Caco-2 (cell line): ENCODE results near the gene MCU. TPM values are rescaled to one million over a fixed set of nuclear protein-coding genes. Genes with fewer than 3 reads are reported as not detected.

Experiments
- BruUV-seq: library from RNA; stranded (reverse); fragments of 400-500 nt; replicated peaks from 2 replicates; lab custom pipeline; 2021; lab: Mats Ljungman, UMichigan
- CTCF ChIA-PET: fragments of 300-600 bp; sonication (Branson Sonifier 250); formaldehyde crosslinking; loops from one replicate; lab custom pipeline; 2022; ENCODE audit warnings: antibody characterized with exemption; lab: Charles Lee
- POLR2A ChIA-PET: fragments of 300-600 bp; sonication (Branson Sonifier 250); formaldehyde crosslinking; loops from one replicate; lab custom pipeline; 2022; ENCODE audit warnings: antibody characterized with exemption; lab: Charles Lee
- DNase-seq, 2 experiments: peaks; one replicate each; pipeline versions ENCODE4 v3.0.0 to v3.0.0-alpha.2; 2020 to 2022
- H3K27me3 ChIP-seq: replicated peaks from 2 replicates; pipeline ENCODE4 v1.6.0; 2011; ENCODE audit warnings: low read length; ENCODE audit not compliant: control insufficient read depth, insufficient read depth
- H3K36me3 ChIP-seq: 2 replicates; pipeline ENCODE4 v1.5.1; 2011; ENCODE audit warnings: low read length; ENCODE audit not compliant: control insufficient read depth, insufficient read depth
- H3K4me1 ChIP-seq: fragments of 250-450 bp; sonication (Bioruptor Pico); 2 replicates; pipeline ENCODE4 v1.5.1; 2020; ENCODE audit warnings: mild to moderate bottlenecking
- H3K4me3 ChIP-seq: 2 replicates; pipeline ENCODE4 v1.5.1; 2011; ENCODE audit warnings: low read depth, mild to moderate bottlenecking, control low read depth, low read length
- H3K9me3 ChIP-seq: fragments of 250-450 bp; sonication (Bioruptor Pico); 2 replicates; pipeline ENCODE4 v1.5.1; 2020; ENCODE audit warnings: mild to moderate bottlenecking, moderate library complexity
- H3K27ac Mint-ChIP-seq: one replicate; pipeline ENCODE4 v1.8.0; 2022; ENCODE audit warnings: mixed read lengths; ENCODE audit not compliant: unreplicated experiment
- H3K27me3 Mint-ChIP-seq: one replicate; pipeline ENCODE4 v1.8.0; 2022; ENCODE audit warnings: mixed read lengths; ENCODE audit not compliant: insufficient read depth, unreplicated experiment
- H3K36me3 Mint-ChIP-seq: one replicate; pipeline ENCODE4 v1.8.0; 2022; ENCODE audit warnings: mild to moderate bottlenecking, mixed read lengths; ENCODE audit not compliant: insufficient read depth, unreplicated experiment
- H3K4me1 Mint-ChIP-seq: one replicate; pipeline ENCODE4 v1.8.0; 2022; ENCODE audit warnings: low read depth, mixed read lengths; ENCODE audit not compliant: unreplicated experiment
- H3K4me3 Mint-ChIP-seq: one replicate; pipeline ENCODE4 v1.8.0; 2022; ENCODE audit warnings: mild to moderate bottlenecking, moderate library complexity, mixed read lengths; ENCODE audit not compliant: unreplicated experiment
- H3K9me3 Mint-ChIP-seq: one replicate; pipeline ENCODE4 v1.8.0; 2022; ENCODE audit warnings: mixed read lengths; ENCODE audit not compliant: unreplicated experiment
- intact Hi-C: fragments of 100-400 bp; cut with micrococcal nuclease; formaldehyde crosslinking; loops from one replicate; pipeline ENCODE4 v1.10.0; 2022; ENCODE audit not compliant: unreplicated experiment
- total RNA-seq: library from RNA; stranded (reverse); gene quantifications from 2 replicates; pipeline ENCODE4 v1.2.3, GENCODE V29; 2022
- TF ChIP-seq, protein P1 (sequence below), 2 experiments: fragments of 200-600 bp in 1 of 2; IDR thresholded peaks; 1 replicate in 1 of 2; 2 replicates in 1 of 2; pipeline versions ENCODE4 v1.5.1 to v1.8.0; 2011 to 2022; ENCODE audit warnings: antibody characterized with exemption in 1 of 2, control low read depth in 1 of 2, inconsistent platforms in 1 of 2, low read depth in 1 of 2, low read length in 1 of 2, mild to moderate bottlenecking in 1 of 2, moderate library complexity in 1 of 2; ENCODE audit not compliant: insufficient read depth in 1 of 2, severe bottlenecking in 1 of 2, unreplicated experiment in 1 of 2

Gene MCU
- total RNA-seq, 1 experiment from 2014 or later = 62.5 TPM

DNA sequence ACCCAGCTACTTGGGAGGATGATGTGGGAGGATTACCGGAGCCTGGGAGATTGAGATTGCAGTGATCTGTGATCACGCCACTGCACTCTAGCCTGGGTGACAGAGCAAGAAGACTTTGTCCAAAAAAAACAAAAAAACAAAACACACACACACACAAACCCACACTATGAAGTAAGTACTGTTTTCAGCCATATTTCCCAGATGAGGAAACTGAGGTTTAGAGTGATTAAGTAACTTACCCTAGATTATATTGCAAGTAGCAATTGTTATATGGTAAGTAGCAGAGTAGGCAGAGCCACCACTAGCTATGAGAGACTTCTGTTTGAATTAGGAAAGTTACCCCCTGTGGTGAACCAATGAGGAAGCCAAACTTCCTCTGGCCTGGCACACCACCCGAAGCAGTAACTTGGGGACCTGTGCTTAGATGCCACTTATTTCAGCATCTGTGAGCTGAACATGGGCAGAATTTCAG is 61.9 kb downstream of the MCU start:
- H3K4me1 Mint-ChIP-seq = peaks cover under 1% of the 10 kb centered on the region
- no peak for DNase-seq
- no peak overlapping the region for H3K27ac Mint-ChIP-seq
- no peaks in the 10 kb centered on the region for H3K36me3 ChIP-seq
- H3K4me1 ChIP-seq = no peaks in the 10 kb centered on the region
- ChIA-PET CTCF (interaction anchor here (0.7 kb wide), 1 partner anchor 19 kb away, joined by 3 read pairs; no protein-coding TSS in a partner anchor), POLR2A (no interaction called here)
- H3K4me3 ChIP-seq = no peak overlapping the region
- TF ChIP-seq, protein P1, sequence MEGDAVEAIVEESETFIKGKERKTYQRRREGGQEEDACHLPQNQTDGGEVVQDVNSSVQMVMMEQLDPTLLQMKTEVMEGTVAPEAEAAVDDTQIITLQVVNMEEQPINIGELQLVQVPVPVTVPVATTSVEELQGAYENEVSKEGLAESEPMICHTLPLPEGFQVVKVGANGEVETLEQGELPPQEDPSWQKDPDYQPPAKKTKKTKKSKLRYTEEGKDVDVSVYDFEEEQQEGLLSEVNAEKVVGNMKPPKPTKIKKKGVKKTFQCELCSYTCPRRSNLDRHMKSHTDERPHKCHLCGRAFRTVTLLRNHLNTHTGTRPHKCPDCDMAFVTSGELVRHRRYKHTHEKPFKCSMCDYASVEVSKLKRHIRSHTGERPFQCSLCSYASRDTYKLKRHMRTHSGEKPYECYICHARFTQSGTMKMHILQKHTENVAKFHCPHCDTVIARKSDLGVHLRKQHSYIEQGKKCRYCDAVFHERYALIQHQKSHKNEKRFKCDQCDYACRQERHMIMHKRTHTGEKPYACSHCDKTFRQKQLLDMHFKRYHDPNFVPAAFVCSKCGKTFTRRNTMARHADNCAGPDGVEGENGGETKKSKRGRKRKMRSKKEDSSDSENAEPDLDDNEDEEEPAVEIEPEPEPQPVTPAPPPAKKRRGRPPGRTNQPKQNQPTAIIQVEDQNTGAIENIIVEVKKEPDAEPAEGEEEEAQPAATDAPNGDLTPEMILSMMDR (IDR thresholded peaks at IDR 0.05; ENCODE audit: insufficient read depth in 1 of 2, low read depth in 1 of 2, low read length in 1 of 2, severe bottlenecking in 1 of 2, unreplicated experiment in 1 of 2) = no peak
- no peaks in the 10 kb centered on the region for H3K9me3 Mint-ChIP-seq
- no peaks in the 10 kb centered on the region for H3K27me3 ChIP-seq
- H3K9me3 ChIP-seq = no peaks in the 10 kb centered on the region
- no peaks in the 10 kb centered on the region for H3K27me3 Mint-ChIP-seq
- no peak overlapping the region for H3K4me3 Mint-ChIP-seq
- peaks cover under 1% of the 10 kb centered on the region for H3K36me3 Mint-ChIP-seq
- intact Hi-C loops = no loop called here
- no TSS peak for BruUV-seq

DNA sequence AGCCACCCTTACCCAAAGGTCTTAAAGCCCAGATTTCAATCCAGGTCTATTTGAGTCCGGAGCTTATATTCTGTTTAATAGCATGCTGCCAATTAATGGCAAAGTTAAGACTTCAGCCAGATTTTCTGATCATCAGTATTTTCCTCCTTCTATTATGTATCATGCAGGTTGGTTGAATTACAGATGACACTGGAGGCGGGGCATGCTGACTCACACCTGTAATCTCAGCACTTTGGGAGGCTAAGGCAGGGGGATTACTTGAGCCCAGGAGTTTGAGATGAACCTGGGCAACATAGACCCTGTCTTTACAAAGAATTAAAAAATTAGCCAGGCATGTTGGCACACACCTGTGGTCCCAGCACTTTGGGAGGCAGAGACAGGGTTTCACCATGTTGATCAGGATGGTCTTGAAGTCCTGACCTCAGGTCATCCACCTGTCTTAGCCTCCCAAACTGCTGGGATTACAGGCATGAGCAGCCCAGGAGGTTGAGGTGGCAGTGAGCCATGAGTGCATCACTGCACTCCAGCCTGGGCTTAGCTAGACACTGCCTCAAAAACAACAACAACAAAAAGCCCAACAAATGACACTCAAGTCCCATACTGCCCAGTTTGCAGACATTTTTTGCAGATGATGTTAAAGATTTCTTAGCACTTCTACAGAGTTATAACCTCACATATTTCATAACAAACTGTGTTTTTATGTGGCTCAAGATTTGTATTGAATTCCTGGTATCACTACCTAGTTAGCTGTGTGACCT is 62.5 kb downstream of the MCU start:
- no peak for DNase-seq
- peaks cover 6% of the 10 kb centered on the region for H3K4me1 Mint-ChIP-seq
- Histone ChIP-seq H3K27me3 (no peaks in the 10 kb centered on the region), H3K36me3 (no peaks in the 10 kb centered on the region), H3K4me1 (no peaks in the 10 kb centered on the region), H3K4me3 (no peak overlapping the region), H3K9me3 (no peaks in the 10 kb centered on the region)
- H3K9me3 Mint-ChIP-seq = no peaks in the 10 kb centered on the region
- no peak overlapping the region for H3K27ac Mint-ChIP-seq
- H3K4me3 Mint-ChIP-seq = no peak overlapping the region
- TF ChIP-seq, protein P1 (IDR thresholded peaks at IDR 0.05; ENCODE audit: insufficient read depth in 1 of 2, low read depth in 1 of 2, low read length in 1 of 2, severe bottlenecking in 1 of 2, unreplicated experiment in 1 of 2) = no peak
- CTCF ChIA-PET = interaction anchor here (0.7 kb wide), 2 partner anchors 19 to 58 kb away, joined by 3 read pairs; no protein-coding TSS in a partner anchor
- BruUV-seq = no TSS peak
- no peaks in the 10 kb centered on the region for H3K27me3 Mint-ChIP-seq
- peaks cover 5% of the 10 kb centered on the region for H3K36me3 Mint-ChIP-seq
- POLR2A ChIA-PET = interaction anchor here (0.7 kb wide), 1 partner anchor 248 kb away, joined by 6 read pairs; no protein-coding TSS in a partner anchor
- intact Hi-C loops = no loop called here

DNA sequence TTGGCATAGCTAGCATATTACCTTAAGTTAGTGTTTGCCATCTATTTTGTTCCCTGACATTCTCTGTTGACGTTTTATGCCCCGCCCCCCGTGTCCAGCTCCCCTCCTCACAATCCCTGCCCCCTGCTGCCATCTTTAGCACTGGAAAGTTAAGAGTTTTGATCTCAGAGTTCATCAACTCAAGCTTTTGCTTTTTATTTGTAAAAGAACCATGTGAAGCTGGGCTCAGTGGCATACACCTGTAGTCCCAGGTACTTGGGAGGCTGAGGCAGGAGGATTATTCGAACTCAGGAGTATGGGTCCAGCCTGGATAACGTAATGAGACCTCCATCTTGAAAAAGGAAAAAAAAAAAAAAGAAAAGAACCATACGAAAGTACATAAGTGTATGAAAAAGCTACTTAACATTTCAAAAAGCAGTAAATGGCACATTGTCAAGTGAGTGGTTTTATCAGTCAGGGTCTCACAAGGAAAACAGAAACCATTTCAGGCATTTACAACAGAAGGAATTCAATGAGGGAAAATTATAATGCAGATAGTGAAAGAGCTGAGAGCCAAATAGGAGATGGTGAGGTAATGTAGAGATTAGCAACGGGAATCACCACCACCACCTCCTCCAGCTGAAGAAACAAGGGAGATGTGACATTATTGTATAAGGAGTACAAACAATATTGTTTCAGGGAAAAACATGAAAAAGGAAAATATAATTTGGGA is 64.9 kb downstream of the MCU start:
- no peaks in the 10 kb centered on the region for H3K36me3 ChIP-seq
- Mint-ChIP-seq H3K9me3 (no peaks in the 10 kb centered on the region), H3K36me3 (peaks cover 5% of the 10 kb centered on the region), H3K27ac (no peak overlapping the region), H3K4me3 (no peak overlapping the region), H3K4me1 (peaks cover 6% of the 10 kb centered on the region), H3K27me3 (no peaks in the 10 kb centered on the region)
- DNase-seq = no peak
- intact Hi-C loops = no loop called here
- ChIA-PET POLR2A (no interaction called here), CTCF (interaction anchor here (0.7 kb wide), 1 partner anchor 141 kb away, joined by 3 read pairs; no protein-coding TSS in a partner anchor)
- H3K9me3 ChIP-seq = no peaks in the 10 kb centered on the region
- TF ChIP-seq, protein P1 (IDR thresholded peaks at IDR 0.05; ENCODE audit: insufficient read depth in 1 of 2, low read depth in 1 of 2, low read length in 1 of 2, severe bottlenecking in 1 of 2, unreplicated experiment in 1 of 2) = no peak
- no peak overlapping the region for H3K4me3 ChIP-seq
- BruUV-seq = no TSS peak
- H3K27me3 ChIP-seq = no peaks in the 10 kb centered on the region
- H3K4me1 ChIP-seq = no peaks in the 10 kb centered on the region
